GM18511 (cell line): ENCODE results near the gene TMEM253.

Experiments used
- ATAC-seq: cut with Tn5 transposase; IDR thresholded peaks from one replicate; pipeline ENCODE4 v1.9.1; 2021; ENCODE audit warnings: mild to moderate bottlenecking, moderate library complexity; ENCODE audit not compliant: unreplicated experiment

TMEM253 gene

GRCh38 chr14:21100931-21101330 is at the start of gene TMEM253:
TMEM253 (plus strand) TSS chr14:21101066; CDS start chr14:21101344, 278 bp downstream.
- ATAC-seq, result no peak

GRCh38 chr14:21053184-21054122 is 47.4 kb upstream of the TMEM253 start:
- ATAC-seq, result no peak

GRCh38 chr14:21054123-21054767 is 46.6 kb upstream of the TMEM253 start:
- no peak for ATAC-seq

DNA sequence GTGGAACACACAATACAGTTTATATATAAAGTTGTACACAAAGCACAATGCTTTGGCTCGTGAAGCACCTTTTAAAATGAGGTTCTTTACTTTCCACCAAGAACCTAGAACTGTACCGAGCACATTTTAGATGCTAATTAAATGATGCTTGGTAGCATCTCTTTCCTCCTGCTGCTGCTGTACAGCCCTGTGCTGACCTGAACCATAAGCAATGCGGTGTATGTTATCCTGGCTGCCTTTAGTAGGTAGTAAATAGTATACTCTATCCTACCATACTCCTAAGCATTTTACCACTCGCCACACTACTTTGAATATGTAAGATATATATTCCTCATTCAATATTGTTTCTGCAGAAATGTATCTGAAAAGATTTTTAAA is 46.1 kb upstream of the TMEM253 start:
- no peak for ATAC-seq

DNA sequence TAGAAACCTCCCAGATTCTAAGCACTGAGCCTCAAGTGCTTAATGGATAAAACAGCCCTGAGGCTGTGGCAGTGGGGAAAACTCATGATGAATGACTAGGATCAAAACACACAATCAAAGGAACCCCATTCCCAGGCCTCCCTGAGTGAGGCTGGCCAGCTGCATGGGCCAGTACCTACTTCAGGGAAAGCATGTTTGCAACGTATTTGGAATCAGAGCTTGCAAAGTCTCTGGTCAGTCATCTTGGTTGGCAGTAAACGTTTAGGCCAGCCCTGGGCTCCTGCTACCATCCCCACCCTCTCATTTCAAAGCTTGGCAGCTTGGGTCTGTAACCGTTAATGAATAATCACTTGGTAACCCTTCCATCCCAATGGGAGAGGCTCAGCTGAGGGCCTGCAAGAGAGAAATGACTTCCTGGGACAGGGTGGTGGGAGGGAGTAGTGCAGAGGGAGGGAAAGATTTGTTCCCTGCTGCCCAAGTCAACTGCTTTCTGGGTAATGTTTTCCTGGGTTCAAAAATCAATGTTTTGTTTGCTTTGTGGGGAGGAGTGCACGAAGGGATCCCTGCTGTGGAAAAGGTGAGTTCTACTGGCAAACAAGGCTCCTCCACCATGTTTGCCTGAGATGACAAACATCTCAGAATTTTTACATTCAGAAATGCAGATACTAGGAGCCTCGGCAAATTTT is 45.3 kb upstream of the TMEM253 start:
- no peak for ATAC-seq

DNA sequence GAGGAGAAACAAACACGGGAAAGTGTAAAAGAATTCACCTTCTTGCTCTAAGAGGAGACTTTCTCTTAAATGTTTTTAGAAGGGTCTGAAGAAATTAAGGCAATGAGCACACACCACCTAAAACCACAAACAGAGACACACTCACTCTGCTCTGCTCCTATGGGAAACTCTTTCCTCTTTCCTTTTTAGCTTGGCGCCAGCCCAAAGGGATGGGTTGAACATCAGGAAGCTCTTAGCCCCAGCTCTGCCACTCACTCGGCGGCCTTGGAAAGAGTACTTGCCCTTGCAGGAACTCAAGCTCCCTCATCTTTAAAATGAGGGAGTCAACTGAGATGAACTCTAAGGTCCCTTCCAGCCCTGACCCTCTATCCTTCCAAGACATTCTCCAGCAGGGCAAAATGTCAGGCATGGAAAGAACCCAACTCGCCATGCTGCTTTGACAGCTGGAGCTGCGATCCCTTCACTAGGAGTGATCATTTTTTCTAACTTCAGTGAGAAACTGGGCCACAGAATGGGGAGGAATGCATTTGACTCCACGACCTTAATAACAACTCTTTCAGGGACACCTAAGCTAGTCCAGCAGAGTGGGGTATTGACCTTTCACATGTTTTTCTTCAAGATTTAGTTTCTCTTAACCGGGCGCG is 44.2 kb upstream of the TMEM253 start:
- no peak for ATAC-seq

GRCh38 chr14:21057803-21058675 is 42.8 kb upstream of the TMEM253 start, which contains the start of gene RNASE8:
RNASE8 (plus strand) TSS chr14:21057822; CDS start chr14:21057893, 71 bp downstream.
- ATAC-seq, result no peak

DNA sequence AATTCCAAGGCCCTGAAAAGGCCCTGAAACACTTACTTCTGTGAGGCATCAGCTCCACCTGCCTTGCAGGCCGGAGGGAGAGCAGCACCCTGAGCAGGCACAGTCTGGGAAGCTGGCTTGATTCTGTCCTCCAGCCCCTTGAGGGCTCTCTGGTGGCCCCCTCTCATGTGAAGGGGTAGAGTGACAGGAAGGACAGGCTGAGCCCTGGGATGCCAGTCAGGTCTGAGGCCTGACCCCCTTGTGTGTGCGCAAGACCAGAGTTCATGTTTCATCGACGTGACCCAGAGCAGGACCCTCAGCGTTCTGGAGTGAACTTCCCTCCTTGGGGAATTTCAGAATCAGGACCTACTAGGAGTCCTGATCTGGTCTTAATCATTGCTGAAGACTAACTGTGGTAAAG is 42.0 kb upstream of the TMEM253 start:
- no peak for ATAC-seq

DNA sequence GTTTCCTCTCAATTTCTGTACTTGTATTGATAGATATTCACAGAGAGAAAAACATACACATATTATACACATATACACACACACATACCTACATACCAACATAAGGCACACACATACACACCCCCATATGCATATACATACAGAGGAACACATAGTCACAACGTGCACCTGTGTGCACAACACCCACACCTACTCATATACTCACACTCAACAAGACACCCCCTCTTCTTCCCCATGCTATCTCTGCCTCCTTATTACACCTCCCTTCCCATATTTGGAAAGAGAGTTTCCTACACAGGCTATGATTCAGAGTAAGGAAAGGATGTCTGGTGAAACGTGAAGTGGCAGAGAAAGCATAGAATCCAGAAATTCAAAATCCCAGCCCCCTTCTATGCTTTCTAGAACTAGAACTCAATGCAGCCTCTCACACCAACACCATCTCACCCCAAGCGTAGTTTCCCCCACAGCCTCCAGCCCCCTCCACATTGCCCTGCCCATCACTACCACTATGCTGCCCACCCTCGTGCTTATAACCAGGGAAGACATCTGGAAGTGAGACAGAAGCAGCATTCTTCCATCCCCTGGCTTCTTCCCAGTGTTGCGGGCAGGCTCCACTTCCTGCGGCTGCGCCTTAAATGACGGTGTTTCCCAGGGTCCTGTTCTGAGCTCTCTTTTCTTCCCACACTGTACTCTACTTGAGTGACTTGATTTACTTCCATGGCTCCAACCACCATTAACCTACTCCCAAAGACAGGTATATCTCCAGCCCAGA is 40.8 kb upstream of the TMEM253 start:
- no peak for ATAC-seq

DNA sequence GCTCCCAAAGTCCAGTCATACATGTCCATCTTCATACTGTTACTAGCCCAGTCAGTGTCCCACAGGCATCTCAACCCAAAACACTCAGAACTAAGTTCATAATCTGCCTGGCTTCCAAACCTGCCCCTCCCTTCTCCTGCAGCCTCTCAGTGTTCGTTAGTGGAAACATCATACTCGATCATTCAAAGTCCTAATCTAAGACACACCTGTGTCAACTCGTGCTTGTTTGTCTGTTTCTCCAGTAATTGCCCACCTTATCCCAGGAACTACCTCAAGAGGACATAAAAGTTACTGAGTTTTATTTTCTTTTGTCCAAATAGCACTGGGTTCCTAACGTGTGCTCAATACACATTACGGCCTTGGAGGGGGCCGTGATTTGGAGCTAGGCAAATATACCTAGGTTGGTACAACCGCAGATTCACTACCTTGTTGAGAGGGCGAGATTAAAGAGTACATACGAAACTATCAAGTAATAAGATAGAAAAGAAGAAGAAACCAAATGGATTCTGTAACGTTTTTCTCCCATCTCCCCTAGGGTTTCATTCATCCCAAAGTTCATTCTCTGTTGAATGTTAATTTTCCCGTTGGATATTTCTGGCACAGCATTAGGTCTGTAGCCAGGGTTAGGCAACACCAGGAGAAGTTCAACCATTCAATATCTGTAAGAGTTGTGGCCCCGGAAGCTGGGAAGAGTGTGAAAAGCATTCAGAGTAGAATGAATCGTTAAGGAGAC is 40.1 kb upstream of the TMEM253 start:
- ATAC-seq, result no peak

DNA sequence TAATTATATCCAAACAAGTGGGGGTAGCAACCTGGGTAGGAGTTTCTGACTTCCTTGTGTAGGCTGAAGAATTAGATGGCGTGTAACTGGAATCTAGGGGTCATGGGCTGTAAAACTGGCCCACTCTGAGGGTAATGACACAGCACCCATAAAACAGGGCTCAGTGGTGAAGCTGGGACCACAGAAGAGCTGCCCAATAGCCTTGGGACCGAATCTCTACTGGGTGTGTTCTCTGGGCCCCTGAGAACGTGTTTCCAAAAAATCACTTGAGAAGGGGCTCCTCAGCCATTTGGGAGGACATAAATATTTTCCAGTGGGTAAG is 39.6 kb upstream of the TMEM253 start:
- no peak for ATAC-seq

DNA sequence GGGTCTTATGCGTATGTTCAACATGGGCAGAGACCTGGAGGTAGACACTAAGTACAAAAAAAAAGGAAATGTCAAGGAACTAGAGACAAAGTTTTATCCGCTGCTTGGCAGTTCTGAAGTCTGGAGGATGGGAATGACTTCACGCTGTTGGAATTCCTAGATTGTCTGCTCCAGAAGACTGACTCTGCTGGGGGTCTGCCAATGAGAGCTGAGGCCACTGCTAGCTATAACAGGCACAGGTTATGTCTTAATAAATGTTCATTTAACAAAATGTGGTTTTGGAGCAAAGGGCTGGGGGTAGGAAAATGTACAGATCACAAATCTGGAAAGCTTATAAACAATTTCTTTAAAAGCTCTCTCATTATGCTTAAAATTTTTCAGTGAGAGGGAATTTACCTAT is 37.4 kb upstream of the TMEM253 start:
- no peak for ATAC-seq

DNA sequence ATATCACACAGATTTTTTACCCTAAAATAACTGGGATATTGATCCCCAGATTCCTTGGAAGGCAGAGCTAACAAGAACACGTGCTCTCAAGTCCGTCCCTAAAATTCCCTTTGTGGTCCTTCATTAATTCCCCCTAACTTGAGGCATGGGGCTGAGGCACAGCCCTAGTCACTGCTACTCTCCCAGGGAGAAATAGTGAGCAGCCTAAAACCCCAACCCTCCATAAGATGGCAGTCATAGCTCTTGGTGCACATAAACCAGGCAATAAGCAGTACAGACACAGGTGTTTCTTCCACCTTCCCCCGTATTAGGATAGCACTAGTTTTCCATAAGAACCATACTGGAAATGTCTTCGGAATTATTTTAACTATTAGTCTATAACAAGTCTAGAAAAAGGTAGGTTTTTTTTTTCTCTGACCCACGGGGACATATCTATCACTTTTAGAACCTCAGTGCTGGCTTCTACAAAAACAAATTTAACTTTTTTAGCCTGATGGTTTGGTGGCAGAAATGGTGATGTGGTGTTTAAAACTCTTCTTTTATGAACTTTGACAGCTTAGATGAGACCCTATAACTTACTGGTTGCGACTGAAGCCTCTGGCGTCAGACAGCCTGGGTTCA is 33.9 kb upstream of the TMEM253 start:
- ATAC-seq, result no peak

- ATAC-seq, result no peak
Observed at GRCh38 chr14:21068521-21069387, 32.1 kb upstream of the TMEM253 start.

GRCh38 chr14:21069388-21070082 is 31.3 kb upstream of the TMEM253 start:
- ATAC-seq, result no peak

GRCh38 chr14:21070083-21070609 is 30.7 kb upstream of the TMEM253 start, which contains the start of gene ARHGEF40:
ARHGEF40 (plus strand) TSS chr14:21070304; CDS start chr14:21070397, 93 bp downstream.
- no peak for ATAC-seq
